ENCODE data around the gene FOSL2. TPM values are rescaled to one million over a fixed set of nuclear protein-coding genes. Genes with fewer than 3 reads are reported as not detected.

FOSL2 gene
- total RNA-seq, 1 donor from 2014 or later = 50.2 TPM

DNA sequence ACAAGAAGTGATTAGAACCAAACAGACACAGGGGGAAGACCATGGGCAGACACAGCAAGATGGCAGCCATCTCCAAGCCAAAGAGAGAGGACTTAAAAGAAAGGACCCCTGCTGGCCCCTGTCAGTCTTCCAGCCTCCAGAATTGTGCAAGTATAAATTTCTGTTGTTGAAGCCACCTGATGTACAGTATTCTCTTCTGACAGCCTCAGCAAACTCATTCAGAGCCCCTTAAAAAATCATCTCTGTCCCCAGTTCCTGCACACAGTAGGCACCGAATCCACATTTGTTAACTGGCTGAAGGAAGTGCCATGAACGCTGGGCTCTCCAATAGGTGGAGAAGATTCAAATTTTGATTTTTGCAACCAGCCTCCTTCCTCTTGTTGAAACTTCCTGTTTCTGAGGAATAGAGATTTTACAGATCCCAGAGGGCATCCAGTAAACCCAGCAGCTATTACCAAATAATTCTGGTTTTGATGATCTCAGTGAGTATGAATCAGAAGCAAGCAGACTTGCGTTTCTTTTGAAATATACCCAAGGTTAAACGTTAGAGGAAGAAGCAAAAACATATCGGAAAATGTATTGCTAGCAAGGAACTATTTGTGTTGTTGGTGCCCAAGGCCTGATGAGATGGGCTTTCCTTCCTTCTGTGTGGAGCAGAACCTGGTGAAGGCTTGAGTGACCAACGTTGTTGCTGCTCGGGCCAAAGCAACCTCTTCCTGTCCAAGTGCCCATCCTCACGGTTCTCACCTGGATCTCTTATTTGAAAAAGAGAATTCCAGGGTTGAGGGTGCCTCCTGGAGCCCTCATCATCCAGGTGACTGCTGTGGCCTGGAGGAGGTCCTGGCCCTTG is 55.5 kb downstream of the FOSL2 start:
- DNase-seq = no peak
- H3K4me1 ChIP-seq = peaks cover 13% of the 10 kb centered on the region
- TF ChIP-seq, protein P1, sequence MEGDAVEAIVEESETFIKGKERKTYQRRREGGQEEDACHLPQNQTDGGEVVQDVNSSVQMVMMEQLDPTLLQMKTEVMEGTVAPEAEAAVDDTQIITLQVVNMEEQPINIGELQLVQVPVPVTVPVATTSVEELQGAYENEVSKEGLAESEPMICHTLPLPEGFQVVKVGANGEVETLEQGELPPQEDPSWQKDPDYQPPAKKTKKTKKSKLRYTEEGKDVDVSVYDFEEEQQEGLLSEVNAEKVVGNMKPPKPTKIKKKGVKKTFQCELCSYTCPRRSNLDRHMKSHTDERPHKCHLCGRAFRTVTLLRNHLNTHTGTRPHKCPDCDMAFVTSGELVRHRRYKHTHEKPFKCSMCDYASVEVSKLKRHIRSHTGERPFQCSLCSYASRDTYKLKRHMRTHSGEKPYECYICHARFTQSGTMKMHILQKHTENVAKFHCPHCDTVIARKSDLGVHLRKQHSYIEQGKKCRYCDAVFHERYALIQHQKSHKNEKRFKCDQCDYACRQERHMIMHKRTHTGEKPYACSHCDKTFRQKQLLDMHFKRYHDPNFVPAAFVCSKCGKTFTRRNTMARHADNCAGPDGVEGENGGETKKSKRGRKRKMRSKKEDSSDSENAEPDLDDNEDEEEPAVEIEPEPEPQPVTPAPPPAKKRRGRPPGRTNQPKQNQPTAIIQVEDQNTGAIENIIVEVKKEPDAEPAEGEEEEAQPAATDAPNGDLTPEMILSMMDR (IDR thresholded peaks at IDR 0.05; ENCODE audit: borderline replicate concordance) = no peak
- no peaks in the 10 kb centered on the region for H3K27me3 ChIP-seq (ENCODE audit: low read depth)
- intact Hi-C loops (cut with micrococcal nuclease) = no loop called here
- H3K9me3 ChIP-seq (replicated peaks) = no peaks in the 10 kb centered on the region
- peak overlapping the region; percentile 44 for H3K27ac ChIP-seq (replicated peaks)
- no peak overlapping the region for H3K4me3 ChIP-seq
- H3K36me3 ChIP-seq = no peaks in the 10 kb centered on the region

DNA sequence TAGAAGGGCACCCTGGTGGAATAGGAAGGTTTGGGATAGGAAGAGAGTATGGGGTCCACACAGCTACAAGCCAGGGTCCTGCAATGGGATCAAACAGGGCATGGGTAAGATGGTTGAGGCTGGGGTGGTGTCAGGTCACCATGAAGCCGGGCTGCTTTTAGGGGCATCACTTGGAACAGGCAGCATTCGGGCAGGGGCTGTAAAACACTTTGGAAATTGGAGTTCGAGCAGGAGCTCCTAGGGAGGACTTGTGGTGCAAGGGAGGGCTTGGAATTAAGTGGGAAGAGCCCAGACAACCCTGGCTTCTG is 56.1 kb downstream of the FOSL2 start:
- intact Hi-C loops (cut with micrococcal nuclease) = no loop called here
- Histone ChIP-seq H3K9me3 (replicated peaks) (no peaks in the 10 kb centered on the region), H3K27ac (replicated peaks) (no peak overlapping the region), H3K36me3 (no peaks in the 10 kb centered on the region), H3K4me1 (peaks cover 13% of the 10 kb centered on the region), H3K27me3 (ENCODE audit: low read depth) (no peaks in the 10 kb centered on the region), H3K4me3 (no peak overlapping the region)
- DNase-seq = no peak
- TF ChIP-seq, protein P1 (IDR thresholded peaks at IDR 0.05; ENCODE audit: borderline replicate concordance) = no peak

DNA sequence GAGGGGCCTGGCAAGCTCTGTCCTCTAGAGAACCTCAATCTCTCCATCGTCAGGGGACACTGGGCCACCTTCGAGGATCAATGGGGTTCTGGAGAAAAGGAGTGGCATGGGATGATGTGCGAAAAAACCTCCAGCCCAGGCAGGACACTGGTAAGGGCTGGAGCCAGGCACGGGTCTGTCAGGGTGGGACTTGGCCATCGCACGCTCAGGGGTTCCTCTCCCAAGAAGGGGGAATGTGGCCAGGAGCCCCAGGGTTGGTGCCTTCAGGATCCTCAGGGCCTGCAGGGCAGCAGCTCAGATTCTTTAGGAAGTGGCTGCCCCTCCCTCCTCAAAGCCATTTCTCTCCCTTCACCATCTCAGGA is 56.4 kb downstream of the FOSL2 start:
- H3K36me3 ChIP-seq = no peaks in the 10 kb centered on the region
- TF ChIP-seq, protein P1 (IDR thresholded peaks at IDR 0.05; ENCODE audit: borderline replicate concordance) = no peak
- no peak overlapping the region for H3K27ac ChIP-seq (replicated peaks)
- intact Hi-C loops (cut with micrococcal nuclease) = no loop called here
- peaks cover 13% of the 10 kb centered on the region for H3K4me1 ChIP-seq
- no peak for DNase-seq
- H3K27me3 ChIP-seq (ENCODE audit: low read depth) = no peaks in the 10 kb centered on the region
- no peak overlapping the region for H3K4me3 ChIP-seq
- no peaks in the 10 kb centered on the region for H3K9me3 ChIP-seq (replicated peaks)

DNA sequence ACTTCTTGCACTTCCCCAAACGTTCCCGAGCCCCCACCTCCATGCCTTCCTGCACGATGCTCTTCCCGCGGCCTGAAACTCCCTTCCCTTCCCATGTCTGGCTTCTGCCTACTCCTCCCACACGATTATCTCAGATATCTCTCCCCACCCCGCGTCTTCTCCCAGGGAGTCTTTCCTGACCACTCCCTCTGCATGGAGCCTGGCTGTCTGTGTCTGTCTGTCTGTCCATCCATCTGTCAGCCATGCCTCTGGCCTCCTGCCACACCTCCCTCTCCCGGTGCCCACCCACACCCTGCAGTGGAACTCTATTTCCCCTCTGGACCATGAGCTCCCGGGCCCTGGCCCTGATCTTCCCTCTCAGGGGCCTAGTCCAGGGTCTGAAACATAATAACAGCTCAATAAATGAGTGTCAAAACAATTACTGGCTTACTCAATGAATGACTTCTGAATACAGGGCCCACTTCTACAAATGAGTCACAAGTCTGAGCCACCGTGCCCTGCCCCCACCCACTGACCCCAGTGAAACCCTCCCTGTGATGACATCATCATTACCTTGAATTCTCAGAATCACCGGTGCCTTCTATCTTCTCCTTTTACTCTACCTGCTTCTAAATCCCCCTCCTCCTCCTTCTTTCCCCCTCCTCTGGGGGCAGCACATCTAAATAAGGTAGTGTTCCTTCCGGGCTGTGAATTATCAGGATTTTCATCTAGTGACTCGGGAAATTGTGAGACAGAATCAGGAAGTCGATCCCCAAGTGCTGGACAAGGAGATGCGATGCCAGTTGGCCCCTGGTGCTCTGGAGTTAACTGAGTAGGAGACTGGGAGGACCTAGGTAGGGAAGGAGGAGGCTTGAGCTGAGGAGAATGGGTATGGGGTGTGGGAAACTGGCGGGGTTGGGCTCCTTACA is 57.1 kb downstream of the FOSL2 start:
- no peaks in the 10 kb centered on the region for H3K27me3 ChIP-seq (ENCODE audit: low read depth)
- no peak for DNase-seq
- H3K4me1 ChIP-seq = peaks cover 13% of the 10 kb centered on the region
- H3K36me3 ChIP-seq = no peaks in the 10 kb centered on the region
- H3K4me3 ChIP-seq = no peak overlapping the region
- TF ChIP-seq, protein P1 (IDR thresholded peaks at IDR 0.05; ENCODE audit: borderline replicate concordance) = no peak
- no peaks in the 10 kb centered on the region for H3K9me3 ChIP-seq (replicated peaks)
- intact Hi-C loops (cut with micrococcal nuclease) = no loop called here
- no peak overlapping the region for H3K27ac ChIP-seq (replicated peaks)

DNA sequence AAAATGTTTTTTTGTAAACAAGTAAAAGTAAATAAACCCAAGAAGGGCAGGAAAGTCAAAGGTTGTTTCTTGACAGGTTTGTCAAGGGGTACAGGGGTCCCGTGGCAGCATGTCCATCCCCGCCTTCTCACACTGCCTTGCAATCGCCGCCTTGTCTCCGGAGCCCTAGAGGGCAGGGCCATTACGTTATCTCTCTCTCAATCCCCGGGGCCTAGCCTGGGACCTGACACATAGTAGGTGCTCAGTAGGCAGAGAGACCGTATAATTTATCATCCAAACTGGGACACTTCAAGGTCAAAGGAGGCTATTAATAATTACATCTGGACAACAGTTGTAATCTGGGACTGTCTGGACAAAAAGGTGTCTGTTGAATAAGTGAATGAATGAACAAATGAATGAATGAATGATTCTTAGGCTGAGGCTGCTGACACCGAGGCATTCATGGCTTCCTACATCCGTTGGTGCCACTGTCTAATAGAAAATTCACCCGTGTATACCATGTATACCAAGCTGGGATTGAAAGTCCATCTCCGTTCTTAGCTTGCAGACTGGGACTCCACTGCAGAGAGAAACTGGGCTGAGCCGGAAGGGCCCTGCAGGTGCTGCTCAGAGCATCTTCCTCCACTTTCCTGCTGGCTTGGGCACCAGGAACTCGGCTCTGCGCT is 58.4 kb downstream of the FOSL2 start:
- Histone ChIP-seq H3K36me3 (no peaks in the 10 kb centered on the region), H3K27me3 (ENCODE audit: low read depth) (no peaks in the 10 kb centered on the region), H3K4me1 (peaks cover 13% of the 10 kb centered on the region), H3K27ac (replicated peaks) (no peak overlapping the region), H3K9me3 (replicated peaks) (no peaks in the 10 kb centered on the region), H3K4me3 (no peak overlapping the region)
- no peak for DNase-seq
- intact Hi-C loops (cut with micrococcal nuclease) = no loop called here
- TF ChIP-seq, protein P1 (IDR thresholded peaks at IDR 0.05; ENCODE audit: borderline replicate concordance) = no peak

All from left ventricle myocardium inferior (tissue), 1 donor.